ENCODE results near the gene SORCS2. TPM values are rescaled to one million over a fixed set of nuclear protein-coding genes. Genes with fewer than 3 reads are reported as not detected.

Gene SORCS2
- polyA plus RNA-seq, 1 donor (not counting 4 experiments of a cell fraction or from before 2014, with no cell fraction given), result 0.09 TPM

DNA sequence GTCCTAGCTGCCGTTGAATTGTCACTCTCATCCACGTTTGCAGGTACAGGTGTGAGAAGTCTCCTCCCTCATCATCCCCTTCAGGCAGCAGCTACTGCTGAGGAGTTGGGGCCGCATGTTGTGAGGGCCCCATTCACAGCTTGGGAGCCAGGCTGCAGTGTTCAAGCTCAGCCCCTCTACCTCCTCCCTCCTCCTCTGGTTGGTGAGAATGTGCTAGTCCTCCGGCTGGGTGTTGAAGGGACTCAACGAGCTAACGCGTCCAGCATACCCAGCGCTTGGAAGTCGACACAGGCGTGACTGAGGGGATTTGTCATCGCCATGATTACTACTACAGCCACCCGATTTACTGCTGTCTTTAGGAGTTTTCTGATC lies 324.4 kb downstream of the SORCS2 start:
- Histone ChIP-seq H3K9me1 (ENCODE audit: control insufficient read depth, extremely low read depth, insufficient read depth, low read length) (no peaks in the 10 kb centered on the region), H3K27ac (ENCODE audit: control insufficient read depth, insufficient read depth, low read length) (no peak overlapping the region), H3K36me3 (ENCODE audit: control insufficient read depth in 2 of 2, extremely low read depth in 1 of 2, insufficient read depth in 2 of 2, low read length in 2 of 2) (no peaks in the 10 kb centered on the region), H3K27me3 (ENCODE audit: control insufficient read depth, extremely low read depth, insufficient read depth, low read length) (peaks cover 55% of the 10 kb centered on the region), H3K79me2 (ENCODE audit: control insufficient read depth, insufficient read depth, low read length) (no peaks in the 10 kb centered on the region), H3K9me3 (ENCODE audit: control insufficient read depth, low read depth, low read length) (no peaks in the 10 kb centered on the region), H3K4me2 (ENCODE audit: control insufficient read depth, extremely low read depth, insufficient read depth, low read depth, low read length) (no peak overlapping the region), H3K4me3 (ENCODE audit: control insufficient read depth in 2 of 3, extremely low read depth in 1 of 3, insufficient read depth in 2 of 3, low read depth in 1 of 3, low read length in 3 of 3) (no peak overlapping the region), H3K4me1 (ENCODE audit: control insufficient read depth, extremely low read depth, insufficient read depth, low read length) (peaks cover 5% of the 10 kb centered on the region), H3K9ac (ENCODE audit: control insufficient read depth, extremely low read depth, insufficient read depth, low read length) (no peak overlapping the region), H2AFZ (ENCODE audit: control insufficient read depth, low read length) (no peak overlapping the region), H4K20me1 (ENCODE audit: control insufficient read depth, extremely low read depth, insufficient read depth, low read length) (no peaks in the 10 kb centered on the region)
- no peak for DNase-seq (ENCODE audit: low read depth, low spot score)
- dilution Hi-C loops (cut with MboI; ENCODE audit: extremely low pct_ligation_motif_present, low sequenced_read_pairs), result no loop called here
- no peak for FAIRE-seq
- TF ChIP-seq, protein P1, sequence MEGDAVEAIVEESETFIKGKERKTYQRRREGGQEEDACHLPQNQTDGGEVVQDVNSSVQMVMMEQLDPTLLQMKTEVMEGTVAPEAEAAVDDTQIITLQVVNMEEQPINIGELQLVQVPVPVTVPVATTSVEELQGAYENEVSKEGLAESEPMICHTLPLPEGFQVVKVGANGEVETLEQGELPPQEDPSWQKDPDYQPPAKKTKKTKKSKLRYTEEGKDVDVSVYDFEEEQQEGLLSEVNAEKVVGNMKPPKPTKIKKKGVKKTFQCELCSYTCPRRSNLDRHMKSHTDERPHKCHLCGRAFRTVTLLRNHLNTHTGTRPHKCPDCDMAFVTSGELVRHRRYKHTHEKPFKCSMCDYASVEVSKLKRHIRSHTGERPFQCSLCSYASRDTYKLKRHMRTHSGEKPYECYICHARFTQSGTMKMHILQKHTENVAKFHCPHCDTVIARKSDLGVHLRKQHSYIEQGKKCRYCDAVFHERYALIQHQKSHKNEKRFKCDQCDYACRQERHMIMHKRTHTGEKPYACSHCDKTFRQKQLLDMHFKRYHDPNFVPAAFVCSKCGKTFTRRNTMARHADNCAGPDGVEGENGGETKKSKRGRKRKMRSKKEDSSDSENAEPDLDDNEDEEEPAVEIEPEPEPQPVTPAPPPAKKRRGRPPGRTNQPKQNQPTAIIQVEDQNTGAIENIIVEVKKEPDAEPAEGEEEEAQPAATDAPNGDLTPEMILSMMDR (optimal IDR thresholded peaks at IDR 0.05 in 1 of 3, IDR thresholded peaks at IDR 0.05 in 1 of 3, conservative IDR thresholded peaks at IDR 0.05 in 1 of 3; ENCODE audit: extremely low read depth in 1 of 3, insufficient read depth in 2 of 3, low read length in 3 of 3), result no peak
- no peak for TF ChIP-seq EZH2 (IDR thresholded peaks at IDR 0.05; ENCODE audit: low read length)

DNA sequence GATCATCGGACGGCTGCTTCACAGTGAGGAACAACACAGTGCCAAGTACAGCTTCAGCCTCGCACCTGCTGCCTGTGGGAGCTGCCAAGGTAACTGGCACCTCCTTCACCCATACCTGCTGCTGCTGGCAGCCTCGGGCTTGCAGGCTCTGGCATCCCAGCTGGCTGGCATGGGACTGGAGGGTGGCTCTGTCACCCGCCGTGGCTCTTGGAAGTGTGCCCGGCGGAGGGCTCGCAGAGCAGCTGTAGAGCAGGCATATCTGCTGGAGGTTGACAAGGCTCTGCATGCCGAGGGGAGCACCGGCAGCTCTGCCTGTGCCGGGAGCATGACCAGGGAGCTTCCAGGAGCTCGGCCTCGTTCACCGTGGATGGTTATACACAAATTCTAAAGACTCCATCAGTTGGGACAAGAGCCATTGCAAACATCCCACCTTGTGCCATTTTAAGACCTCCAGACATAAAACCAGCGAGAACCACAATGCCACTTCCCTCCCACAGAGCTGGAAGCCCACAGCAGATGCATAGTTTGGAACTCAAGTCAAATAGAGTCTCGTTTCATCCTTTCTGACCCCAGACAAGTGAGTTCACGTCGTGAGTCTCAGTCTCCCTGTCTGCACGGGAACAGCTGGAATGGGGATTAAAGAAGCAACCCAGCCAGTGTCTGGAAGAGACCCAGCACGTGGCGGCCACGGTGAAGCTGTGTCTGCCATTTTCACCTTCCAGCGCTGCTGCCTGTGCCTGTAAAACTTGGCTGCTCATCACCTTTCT lies 326.7 kb downstream of the SORCS2 start:
- no peaks in the 10 kb centered on the region for H3K9me1 ChIP-seq (ENCODE audit: control insufficient read depth, extremely low read depth, insufficient read depth, low read length)
- FAIRE-seq (no peak), DNase-seq (ENCODE audit: low read depth, low spot score) (no peak)
- no peak overlapping the region for H3K4me2 ChIP-seq (ENCODE audit: control insufficient read depth, extremely low read depth, insufficient read depth, low read depth, low read length)
- no peak overlapping the region for H3K9ac ChIP-seq (ENCODE audit: control insufficient read depth, extremely low read depth, insufficient read depth, low read length)
- H4K20me1 ChIP-seq (ENCODE audit: control insufficient read depth, extremely low read depth, insufficient read depth, low read length), result no peaks in the 10 kb centered on the region
- H3K9me3 ChIP-seq (ENCODE audit: control insufficient read depth, low read depth, low read length), result no peaks in the 10 kb centered on the region
- no peaks in the 10 kb centered on the region for H3K79me2 ChIP-seq (ENCODE audit: control insufficient read depth, insufficient read depth, low read length)
- no peaks in the 10 kb centered on the region for H3K36me3 ChIP-seq (ENCODE audit: control insufficient read depth in 2 of 2, extremely low read depth in 1 of 2, insufficient read depth in 2 of 2, low read length in 2 of 2)
- TF ChIP-seq, protein P1 (optimal IDR thresholded peaks at IDR 0.05 in 1 of 3, IDR thresholded peaks at IDR 0.05 in 1 of 3, conservative IDR thresholded peaks at IDR 0.05 in 1 of 3; ENCODE audit: extremely low read depth in 1 of 3, insufficient read depth in 2 of 3, low read length in 3 of 3), result no peak
- TF ChIP-seq EZH2 (IDR thresholded peaks at IDR 0.05; ENCODE audit: low read length), result peak; percentile 60
- peaks cover under 1% of the 10 kb centered on the region for H3K4me1 ChIP-seq (ENCODE audit: control insufficient read depth, extremely low read depth, insufficient read depth, low read length)
- no peak overlapping the region for H3K4me3 ChIP-seq (ENCODE audit: control insufficient read depth in 2 of 3, extremely low read depth in 1 of 3, insufficient read depth in 2 of 3, low read depth in 1 of 3, low read length in 3 of 3)
- peaks cover 68% of the 10 kb centered on the region for H3K27me3 ChIP-seq (ENCODE audit: control insufficient read depth, extremely low read depth, insufficient read depth, low read length)
- dilution Hi-C loops (cut with MboI; ENCODE audit: extremely low pct_ligation_motif_present, low sequenced_read_pairs), result no loop called here
- no peak overlapping the region for H2AFZ ChIP-seq (ENCODE audit: control insufficient read depth, low read length)
- H3K27ac ChIP-seq (ENCODE audit: control insufficient read depth, insufficient read depth, low read length), result no peak overlapping the region

All from keratinocyte (primary cell).